Adrenal gland (tissue), 5 donors: ENCODE results near the gene CAPN6.

Experiments used
- CTCF ChIP-seq, 6 experiments: fragments of 450-650 bp in 4 of 6; fragments of 200-600 bp in 2 of 6; sonication (generic) in 1 of 6; IDR thresholded peaks; 1 replicate in 5 of 6; 2 replicates in 1 of 6; pipeline versions ENCODE4 v1.5.1 to v1.8.0; 2016 to 2021; ENCODE audit warnings: antibody characterized with exemption in 6 of 6, mild to moderate bottlenecking in 2 of 6, moderate library complexity in 1 of 6
- POLR2A ChIP-seq, 2 donors: fragments of 450-650 bp; IDR thresholded peaks; one replicate each; pipeline ENCODE4 v1.6.1; 2017; ENCODE audit warnings: antibody characterized with exemption in 2 of 2, mild to moderate bottlenecking in 2 of 2, moderate library complexity in 1 of 2
- donor health status: DM: no; HTN: no; CAD: no.

DNA sequence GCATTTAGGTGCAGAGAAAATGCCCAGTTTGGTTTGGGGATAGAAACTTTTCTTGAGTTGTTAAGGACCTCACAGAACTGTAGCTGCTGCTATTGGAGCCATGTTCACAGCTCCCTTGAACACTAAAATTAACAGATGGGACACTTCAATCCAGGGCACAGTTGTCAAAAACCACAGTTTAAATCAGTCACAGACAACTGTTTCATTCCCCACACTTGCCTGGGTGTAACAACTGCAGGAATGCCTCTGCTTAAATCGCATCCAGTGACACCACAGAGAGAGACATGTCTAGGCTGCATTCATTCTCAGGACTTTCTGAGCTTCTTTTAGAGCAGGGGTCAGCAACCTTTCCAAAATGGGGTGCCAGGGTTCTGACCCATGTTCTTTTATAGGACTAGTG is 12.7 kb upstream of the CAPN6 start:
- TF ChIP-seq POLR2A (IDR thresholded peaks at IDR 0.05) (no peak), CTCF (IDR thresholded peaks at IDR 0.05) (no peak)
